Loucy (cell line): ENCODE data around the gene TRDMT1.
"Not testable (repeated sequence)": the region's sequence is repeated elsewhere in the genome, so short reads cannot be mapped to it uniquely, and the experiment has no call there.

Experiments used
- EZH2phosphoT487 ChIP-seq: fragments of 200-600 bp; IDR thresholded peaks from 2 replicates; pipeline ENCODE4 v1.6.1; 2018; ENCODE audit warnings: antibody characterized with exemption, mild to moderate bottlenecking, moderate library complexity, borderline replicate concordance
- TF ChIP-seq, protein P1 (sequence below): fragments of 200-600 bp; sonication (generic); conservative IDR thresholded peaks from 2 replicates; pipeline ENCODE4 v1.5.1; 2014; ENCODE audit warnings: mild to moderate bottlenecking, antibody characterized with exemption, low read length

DNA sequence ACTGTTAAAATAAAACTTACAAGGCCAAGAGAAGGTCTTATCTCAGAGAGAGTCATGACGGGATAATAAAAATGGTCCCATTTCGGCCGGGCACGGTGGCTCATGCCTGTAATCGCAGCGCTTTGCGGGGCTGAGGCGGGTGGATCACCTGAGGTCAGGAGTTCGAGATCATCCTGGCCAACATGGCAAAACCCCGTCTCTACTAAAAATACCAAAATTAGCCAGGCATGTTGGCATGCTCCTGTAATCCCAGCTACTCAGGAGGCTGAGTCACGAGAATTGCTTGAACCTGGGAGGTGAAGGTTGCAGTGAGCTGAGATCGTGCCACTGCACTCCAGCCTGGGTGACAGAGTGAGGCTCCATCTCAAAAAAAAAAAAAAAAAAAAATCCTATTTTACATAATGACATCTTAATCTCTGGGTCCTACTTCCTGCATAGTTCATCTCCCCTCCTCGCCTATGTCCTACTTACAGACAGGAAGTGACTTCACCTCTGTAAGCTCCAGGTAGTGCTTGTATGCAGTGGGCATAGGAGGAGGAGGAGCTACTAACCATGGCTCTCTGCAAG is 86.5 kb downstream of the TRDMT1 start:
- TF ChIP-seq, protein P1, sequence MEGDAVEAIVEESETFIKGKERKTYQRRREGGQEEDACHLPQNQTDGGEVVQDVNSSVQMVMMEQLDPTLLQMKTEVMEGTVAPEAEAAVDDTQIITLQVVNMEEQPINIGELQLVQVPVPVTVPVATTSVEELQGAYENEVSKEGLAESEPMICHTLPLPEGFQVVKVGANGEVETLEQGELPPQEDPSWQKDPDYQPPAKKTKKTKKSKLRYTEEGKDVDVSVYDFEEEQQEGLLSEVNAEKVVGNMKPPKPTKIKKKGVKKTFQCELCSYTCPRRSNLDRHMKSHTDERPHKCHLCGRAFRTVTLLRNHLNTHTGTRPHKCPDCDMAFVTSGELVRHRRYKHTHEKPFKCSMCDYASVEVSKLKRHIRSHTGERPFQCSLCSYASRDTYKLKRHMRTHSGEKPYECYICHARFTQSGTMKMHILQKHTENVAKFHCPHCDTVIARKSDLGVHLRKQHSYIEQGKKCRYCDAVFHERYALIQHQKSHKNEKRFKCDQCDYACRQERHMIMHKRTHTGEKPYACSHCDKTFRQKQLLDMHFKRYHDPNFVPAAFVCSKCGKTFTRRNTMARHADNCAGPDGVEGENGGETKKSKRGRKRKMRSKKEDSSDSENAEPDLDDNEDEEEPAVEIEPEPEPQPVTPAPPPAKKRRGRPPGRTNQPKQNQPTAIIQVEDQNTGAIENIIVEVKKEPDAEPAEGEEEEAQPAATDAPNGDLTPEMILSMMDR, result not testable (repeated sequence)
- TF ChIP-seq EZH2phosphoT487, result not testable (repeated sequence)
